K562 (cell line): ENCODE results near the gene MRPS33. TPM values are rescaled to one million over a fixed set of nuclear protein-coding genes. Genes with fewer than 3 reads are reported as not detected.
A peak's percentile ranks its signal among the peaks of the same experiment; 100 is the strongest.

Experiments used
- ATAC-seq: fragments of 200-7000 bp; cut with Tn5 transposase; 3 replicates; pipeline ENCODE4 v1.9.1; 2020; ENCODE audit warnings: moderate library complexity
- BruUV-seq: library from RNA; stranded (reverse); fragments of 400-500 nt; replicated peaks from 2 replicates; lab custom pipeline; 2021; lab: Mats Ljungman, UMichigan
- CTCF ChIA-PET: fragments of 300-600 bp; formaldehyde crosslinking; extraction: SDS; loops from one replicate; lab custom pipeline; 2021; ENCODE audit warnings: low intra/inter-chr PET ratio; lab: Yijun Ruan, JAX
- POLR2A ChIA-PET: fragments of 300-600, 350-650 bp; sonication (Branson Sonifier 250); formaldehyde crosslinking; extraction: SDS; loops from one replicate; lab custom pipeline; 2021; ENCODE audit warnings: antibody characterized with exemption, inconsistent platforms; lab: Yijun Ruan, JAX
- DNase-seq, 4 experiments: peaks; one replicate each; pipeline versions ENCODE4 v3.0.0 to v3.0.0-alpha.2; 2011 to 2018; ENCODE audit warnings: low spot score in 3 of 4, mixed read lengths in 3 of 4; ENCODE audit errors: extremely low read depth in 1 of 4
- FAIRE-seq: peaks from 2 replicates; lab custom pipeline; 2011; peaks lifted over from hg19 to GRCh38; lab: Jason Lieb, UNC
- H2AFZ ChIP-seq: 2 replicates; pipeline ENCODE4 v1.6.0; 2011; ENCODE audit warnings: low read depth, low read length, control low read depth, inconsistent platforms
- H3K27ac ChIP-seq: fragments of 200-600 bp; 3 replicates; pipeline ENCODE4 v1.8.0; 2011; ENCODE audit warnings: low read depth, mild to moderate bottlenecking, control low read depth, inconsistent platforms, low read length, moderate library complexity, mixed read lengths; ENCODE audit errors: extremely low read depth
- H3K27me3 ChIP-seq, 2 experiments: fragments of 300-600 bp in 1 of 2; 2 replicates in 1 of 2; 3 replicates in 1 of 2; pipeline versions ENCODE4 v1.6.0 to v1.8.0; 2011; ENCODE audit warnings: inconsistent platforms in 2 of 2, low read length in 2 of 2, mild to moderate bottlenecking in 1 of 2, mixed read lengths in 1 of 2, moderate library complexity in 1 of 2; ENCODE audit not compliant: control insufficient read depth in 2 of 2, insufficient read depth in 2 of 2
- H3K36me3 ChIP-seq: fragments of 300-600 bp; 3 replicates; pipeline ENCODE4 v1.8.0; 2011; ENCODE audit warnings: mild to moderate bottlenecking, low read length, inconsistent platforms; ENCODE audit not compliant: control insufficient read depth, insufficient read depth
- H3K4me1 ChIP-seq, 2 experiments: fragments of 200-600 bp in 1 of 2; replicated peaks in 1 of 2; 2 replicates in 1 of 2; 3 replicates in 1 of 2; pipeline versions ENCODE4 v1.5.1 to v1.8.0; 2011; ENCODE audit warnings: inconsistent platforms in 2 of 2, low read length in 2 of 2, mild to moderate bottlenecking in 1 of 2, mixed read lengths in 1 of 2, moderate library complexity in 1 of 2; ENCODE audit not compliant: control insufficient read depth in 2 of 2, insufficient read depth in 2 of 2
- H3K4me2 ChIP-seq: 2 replicates; pipeline ENCODE4 v1.6.1; 2011; ENCODE audit warnings: low read length, control low read depth, inconsistent platforms, mixed read lengths; ENCODE audit not compliant: insufficient read depth
- H3K4me3 ChIP-seq: fragments of 200-600 bp; sonication (generic), shearing (Covaris generic); 2 replicates; pipeline ENCODE4 v1.5.1; 2016; ENCODE audit warnings: control low read depth, inconsistent platforms
- H3K79me2 ChIP-seq: fragments of 200-600 bp; 3 replicates; pipeline ENCODE4 v1.8.0; 2011; ENCODE audit warnings: low read length, inconsistent platforms; ENCODE audit not compliant: control insufficient read depth, insufficient read depth
- H3K9ac ChIP-seq, 2 experiments: 2 replicates each; pipeline versions ENCODE4 v1.6.0 to v1.6.1; 2011; ENCODE audit warnings: low read depth in 2 of 2, low read length in 2 of 2, control low read depth in 1 of 2, inconsistent platforms in 1 of 2, mild to moderate bottlenecking in 1 of 2, mixed read lengths in 1 of 2; ENCODE audit not compliant: insufficient read depth in 1 of 2
- H3K9me1 ChIP-seq: one replicate; pipeline ENCODE4 v1.6.0; 2011; ENCODE audit warnings: inconsistent platforms, mild to moderate bottlenecking, low read length, moderate library complexity; ENCODE audit not compliant: control insufficient read depth, insufficient read depth
- H3K9me3 ChIP-seq: replicated peaks from 2 replicates; pipeline ENCODE4 v1.5.1; 2011; ENCODE audit warnings: low read depth, low read length, inconsistent platforms; ENCODE audit not compliant: control insufficient read depth, insufficient read depth
- H4K20me1 ChIP-seq: replicated peaks from 2 replicates; pipeline ENCODE4 v1.6.1; 2011; ENCODE audit warnings: low read length, inconsistent platforms, mixed read lengths; ENCODE audit not compliant: control insufficient read depth, insufficient read depth
- HDAC8 ChIP-seq: fragments of 450-650 bp; IDR thresholded peaks from 2 replicates; pipeline ENCODE4 v1.6.1; 2016; ENCODE audit warnings: mild to moderate bottlenecking, missing genetic modification characterization, moderate library complexity, missing compliant biosample characterization
- ZNF431 ChIP-seq: sonication (generic); formaldehyde crosslinking; IDR thresholded peaks from 2 replicates; pipeline ENCODE4 v1.8.0; 2022; ENCODE audit warnings: mild to moderate bottlenecking, missing genetic modification reagents
- ZNF766 ChIP-seq: fragments of 200-800 bp; sonication (Bioruptor generic); conservative IDR thresholded peaks from 2 replicates; pipeline ENCODE4 v1.6.1; 2016; ENCODE audit warnings: missing genetic modification characterization, missing compliant biosample characterization
- WGBS: fragments of 100-300 bp; shearing (Covaris generic); methylation state at CpG from one replicate; pipeline ENCODE4 v1.1.6; 2016; ENCODE audit warnings: low coverage, mixed read lengths; ENCODE audit not compliant: insufficient coverage; ENCODE audit errors: missing lambda C conversion rate; 5-methylcytosine and 5-hydroxymethylcytosine counted together
- in situ Hi-C: fragments of 300-500 bp; cut with MboI; formaldehyde crosslinking; loops from 4 replicates; pipeline ENCODE4 v1.15.0; 2018; ENCODE audit warnings: inconsistent platforms, mixed read lengths
- intact Hi-C: fragments of 100-400 bp; cut with micrococcal nuclease; formaldehyde crosslinking; loops from 2 replicates; pipeline ENCODE4 v1.14.2; 2022
- polyA plus RNA-seq, 8 experiments: library from polyadenylated mRNA; depleted of rRNA in 4 of 8; stranded (reverse) in 5 of 8; unstranded in 3 of 8; fragments of >200 nt; fragmentation: Nextera tagmentation in 2 of 8; fragmentation: Illumina TruSeq in 1 of 8; extraction: Ambion mirVana in 2 of 8; extraction: Trizol in 1 of 8; gene quantifications; 2 replicates each; pipeline versions ENCODE4 v1.2.1 to v1.2.3, GENCODE V29; 2011 to 2014; ENCODE audit warnings: inconsistent platforms in 1 of 8, missing spikeins in 1 of 8
- total RNA-seq, 7 experiments: library from RNA; depleted of rRNA in 6 of 7; stranded (reverse); fragments of >200 nt in 6 of 7; fragmentation: Illumina TruSeq in 2 of 7; extraction: Trizol in 2 of 7; gene quantifications; 2 replicates each; pipeline versions ENCODE4 v1.2.1 to v1.2.3, GENCODE V29; 2011 to 2021; ENCODE audit warnings: low replicate concordance in 1 of 7

MRPS33 gene
- total and polyA plus RNA-seq, 9 of the 15 experiments (the other 6 are each of a cell fraction or from before 2014, with no cell fraction given) = 81.1 to 442 (median 149) TPM

- Histone ChIP-seq H3K4me2 (no peak overlapping the region), H4K20me1 (no peaks in the 10 kb centered on the region), H3K79me2 (no peaks in the 10 kb centered on the region), H3K9me3 (no peaks in the 10 kb centered on the region), H3K4me1 (no peaks in the 10 kb centered on the region), H3K9ac (no peak overlapping the region), H3K27ac (no peak overlapping the region), H3K9me1 (no peaks in the 10 kb centered on the region), H2AFZ (no peak overlapping the region), H3K27me3 (peaks cover 0 to 3% of the 10 kb centered on the region in 2 experiments; a peak in 2 of 5 replicates), H3K4me3 (no peak overlapping the region), H3K36me3 (no peaks in the 10 kb centered on the region)
- FAIRE-seq = no peak
- ChIA-PET CTCF (no interaction called here), POLR2A (interaction anchor here (0.6 to 1.5 kb wide), 3 partner anchors 11 to 373 kb away, joined by 3 read pairs; no protein-coding TSS in a partner anchor)
- ATAC-seq = no peak
- no TSS peak for BruUV-seq
- intact Hi-C loops (no loop called here), in situ Hi-C loops (no loop called here)
- no peak for TF ChIP-seq HDAC8 (tag)
- peak; percentile 91 for TF ChIP-seq ZNF431 (CRISPR knock-in tag)
- peak; percentile 50; the same call in 1 of the 2 replicates for TF ChIP-seq ZNF766 (CRISPR knock-in tag)
- DNase-seq = no peak
- WGBS = 0% methylated on average over 7 of the region's 7 CpGs
Observed at GRCh38 chr7:141045842-141046620, 31.3 kb upstream of the MRPS33 start.
